Hepatocyte (in vitro differentiated cells): Measurements from ENCODE around the gene TTC23.
A peak's percentile ranks its signal among the peaks of the same experiment; 100 is the strongest.

ENCODE experiments used
- EZH2 ChIP-seq: fragments of 200-600 bp; sonication (generic); IDR thresholded peaks from 2 replicates; pipeline ENCODE4 v1.6.1; 2016; ENCODE audit warnings: antibody characterized with exemption, mild to moderate bottlenecking, borderline replicate concordance
- EZH2phosphoT487 ChIP-seq: fragments of 200-600 bp; sonication (generic); IDR thresholded peaks from one replicate; pipeline ENCODE4 v1.6.1; 2018; ENCODE audit warnings: antibody characterized with exemption, mild to moderate bottlenecking, low read depth, moderate library complexity; ENCODE audit not compliant: unreplicated experiment, severe bottlenecking
- TF ChIP-seq, protein P1 (sequence below): fragments of 200-600 bp; sonication (generic); IDR thresholded peaks from 2 replicates; pipeline ENCODE4 v1.5.1; 2016; ENCODE audit warnings: antibody characterized with exemption, mild to moderate bottlenecking; ENCODE audit not compliant: poor library complexity

DNA sequence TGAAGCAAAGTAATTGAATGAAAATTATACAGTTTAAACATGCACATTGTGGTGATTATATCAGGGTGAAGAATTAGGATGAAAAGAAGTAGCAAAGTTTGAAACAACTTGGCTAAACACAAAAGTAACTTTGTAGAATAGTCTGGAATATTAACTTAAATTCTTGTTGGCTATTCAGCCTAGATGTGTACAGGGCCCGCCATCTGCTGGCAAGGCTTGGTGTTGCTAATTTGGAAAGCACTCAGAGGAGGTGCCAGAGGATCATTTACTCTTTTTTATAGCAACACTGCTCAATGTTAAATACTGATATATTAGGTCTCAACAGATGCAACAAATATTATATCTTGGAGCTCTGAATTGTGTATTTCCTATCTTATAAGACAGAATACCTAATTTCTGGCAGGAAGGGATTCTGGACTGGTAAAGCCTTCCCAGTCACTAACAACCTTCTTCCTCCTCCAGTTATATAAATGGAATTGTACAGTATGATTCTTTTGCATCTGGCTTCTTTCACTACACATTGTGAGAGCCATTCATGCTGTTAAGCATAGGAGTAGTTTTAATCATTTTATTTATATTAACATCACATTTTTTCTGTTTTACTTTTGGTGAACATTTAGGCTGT lies 36.1 kb downstream of the TTC23 start:
- TF ChIP-seq, protein P1, sequence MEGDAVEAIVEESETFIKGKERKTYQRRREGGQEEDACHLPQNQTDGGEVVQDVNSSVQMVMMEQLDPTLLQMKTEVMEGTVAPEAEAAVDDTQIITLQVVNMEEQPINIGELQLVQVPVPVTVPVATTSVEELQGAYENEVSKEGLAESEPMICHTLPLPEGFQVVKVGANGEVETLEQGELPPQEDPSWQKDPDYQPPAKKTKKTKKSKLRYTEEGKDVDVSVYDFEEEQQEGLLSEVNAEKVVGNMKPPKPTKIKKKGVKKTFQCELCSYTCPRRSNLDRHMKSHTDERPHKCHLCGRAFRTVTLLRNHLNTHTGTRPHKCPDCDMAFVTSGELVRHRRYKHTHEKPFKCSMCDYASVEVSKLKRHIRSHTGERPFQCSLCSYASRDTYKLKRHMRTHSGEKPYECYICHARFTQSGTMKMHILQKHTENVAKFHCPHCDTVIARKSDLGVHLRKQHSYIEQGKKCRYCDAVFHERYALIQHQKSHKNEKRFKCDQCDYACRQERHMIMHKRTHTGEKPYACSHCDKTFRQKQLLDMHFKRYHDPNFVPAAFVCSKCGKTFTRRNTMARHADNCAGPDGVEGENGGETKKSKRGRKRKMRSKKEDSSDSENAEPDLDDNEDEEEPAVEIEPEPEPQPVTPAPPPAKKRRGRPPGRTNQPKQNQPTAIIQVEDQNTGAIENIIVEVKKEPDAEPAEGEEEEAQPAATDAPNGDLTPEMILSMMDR = peak; percentile 93
- no peak for TF ChIP-seq EZH2
- TF ChIP-seq EZH2phosphoT487 = no peak
